ENCODE results near the gene CLDN20.

Gene CLDN20

GRCh38 chr6:155245193-155245592 lies 18.6 kb upstream of the CLDN20 start:
- no peak for DNase-seq (ENCODE audit: low read depth)

- DNase-seq (ENCODE audit: low read depth), result no peak
These were observed 18.0 kb upstream of the CLDN20 start for GRCh38 chr6:155245831-155246230.

GRCh38 chr6:155246825-155247224 lies 17.0 kb upstream of the CLDN20 start:
- DNase-seq (ENCODE audit: low read depth), result no peak

- DNase-seq (ENCODE audit: low read depth), result peak; percentile 18
These were observed 16.2 kb upstream of the CLDN20 start for GRCh38 chr6:155247618-155248007.

GRCh38 chr6:155248008-155249001 lies 15.5 kb upstream of the CLDN20 start:
- peak; percentile 60 for DNase-seq (ENCODE audit: low read depth)

GRCh38 chr6:155250701-155251381 lies 13.0 kb upstream of the CLDN20 start:
- DNase-seq (ENCODE audit: low read depth), result no peak

GRCh38 chr6:155252581-155252980 lies 11.2 kb upstream of the CLDN20 start:
- no peak for DNase-seq (ENCODE audit: low read depth)

GRCh38 chr6:155253337-155253736 lies 10.5 kb upstream of the CLDN20 start:
- DNase-seq (ENCODE audit: low read depth), result no peak

- no peak for DNase-seq (ENCODE audit: low read depth)
These were observed 9.7 kb upstream of the CLDN20 start for GRCh38 chr6:155254139-155254538.

GRCh38 chr6:155256122-155256795 lies 7.6 kb upstream of the CLDN20 start:
- DNase-seq (ENCODE audit: low read depth), result no peak

GRCh38 chr6:155257796-155258195 lies 6.0 kb upstream of the CLDN20 start:
- no peak for DNase-seq (ENCODE audit: low read depth)

- no peak for DNase-seq (ENCODE audit: low read depth)
These were observed 4.6 kb upstream of the CLDN20 start for GRCh38 chr6:155259204-155259603.

- DNase-seq (ENCODE audit: low read depth), result no peak
These were observed 3.9 kb upstream of the CLDN20 start for GRCh38 chr6:155259897-155260296.

- DNase-seq (ENCODE audit: low read depth), result no peak
These were observed 3.1 kb upstream of the CLDN20 start for GRCh38 chr6:155260686-155261085.

- DNase-seq (ENCODE audit: low read depth), result no peak
These were observed 2.5 kb upstream of the CLDN20 start for GRCh38 chr6:155261111-155261900.

- DNase-seq (ENCODE audit: low read depth), result no peak
These were observed 1.2 kb upstream of the CLDN20 start for GRCh38 chr6:155262655-155263054.

- DNase-seq (ENCODE audit: low read depth), result no peak
These were observed 994 bp downstream of the CLDN20 start for GRCh38 chr6:155264693-155265320.

GRCh38 chr6:155265843-155266535 lies 2.2 kb downstream of the CLDN20 start:
- DNase-seq (ENCODE audit: low read depth), result no peak

GRCh38 chr6:155267411-155267810 lies 3.6 kb downstream of the CLDN20 start:
- no peak for DNase-seq (ENCODE audit: low read depth)

GRCh38 chr6:155268088-155268867 lies 4.5 kb downstream of the CLDN20 start:
- peak; percentile 32 for DNase-seq (ENCODE audit: low read depth)

Data from stromal cell of bone marrow (primary cell).